Cardiac fibroblast (primary cell): ENCODE measurements around the gene ATP6V1G1.
A peak's percentile ranks its signal among the peaks of the same experiment; 100 is the strongest.

Source experiments
- DNase-seq, 2 donors: peaks; one replicate each; pipeline versions ENCODE4 v3.0.0 to v3.0.0-alpha.2; 2010; ENCODE audit warnings: low read depth in 2 of 2
- H3K4me3 ChIP-seq, 2 donors: replicated peaks in 1 of 2; 1 replicate in 1 of 2; 2 replicates in 1 of 2; pipeline ENCODE4 v1.5.1; 2011; ENCODE audit warnings: low read depth in 2 of 2, low read length in 2 of 2, mild to moderate bottlenecking in 2 of 2, moderate library complexity in 1 of 2
- CTCF ChIP-seq: IDR thresholded peaks from one replicate; pipeline ENCODE4 v1.5.1; 2011; ENCODE audit warnings: low read depth, mild to moderate bottlenecking, low read length, inconsistent platforms

The ATP6V1G1 gene

GRCh38 chr9:114580609-114581193 lies 6.9 kb upstream of the ATP6V1G1 start:
- DNase-seq, result no peak
- no peak for TF ChIP-seq CTCF
- H3K4me3 ChIP-seq, result no peak overlapping the region

GRCh38 chr9:114583371-114584155 lies 4.0 kb upstream of the ATP6V1G1 start:
- no peak overlapping the region for H3K4me3 ChIP-seq
- no peak for DNase-seq
- TF ChIP-seq CTCF, result no peak

DNA sequence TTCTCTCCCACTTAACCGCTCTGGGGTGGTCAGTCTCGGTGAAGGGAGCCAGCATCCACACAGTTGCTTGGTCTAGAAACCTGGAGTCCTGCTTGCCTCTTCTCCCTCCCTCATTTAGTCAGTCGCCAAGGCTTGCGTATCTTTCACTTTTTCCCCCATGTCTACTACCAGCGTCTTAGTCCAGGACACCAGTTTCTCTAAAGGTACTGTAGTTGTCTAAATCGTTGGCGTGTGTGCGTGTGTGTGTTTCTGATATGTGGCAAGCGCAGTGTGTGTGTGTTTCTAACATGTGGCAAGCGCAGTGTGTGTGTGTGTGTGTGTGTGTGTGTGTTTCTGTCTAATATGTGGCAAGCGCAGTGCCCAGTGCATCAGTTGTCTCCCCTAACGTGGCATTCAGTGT lies 641 bp downstream of the ATP6V1G1 start:
- DNase-seq, result peak; percentile 57 to 60
- TF ChIP-seq CTCF, result no peak
- H3K4me3 ChIP-seq, result peak overlapping the region; percentile 97

DNA sequence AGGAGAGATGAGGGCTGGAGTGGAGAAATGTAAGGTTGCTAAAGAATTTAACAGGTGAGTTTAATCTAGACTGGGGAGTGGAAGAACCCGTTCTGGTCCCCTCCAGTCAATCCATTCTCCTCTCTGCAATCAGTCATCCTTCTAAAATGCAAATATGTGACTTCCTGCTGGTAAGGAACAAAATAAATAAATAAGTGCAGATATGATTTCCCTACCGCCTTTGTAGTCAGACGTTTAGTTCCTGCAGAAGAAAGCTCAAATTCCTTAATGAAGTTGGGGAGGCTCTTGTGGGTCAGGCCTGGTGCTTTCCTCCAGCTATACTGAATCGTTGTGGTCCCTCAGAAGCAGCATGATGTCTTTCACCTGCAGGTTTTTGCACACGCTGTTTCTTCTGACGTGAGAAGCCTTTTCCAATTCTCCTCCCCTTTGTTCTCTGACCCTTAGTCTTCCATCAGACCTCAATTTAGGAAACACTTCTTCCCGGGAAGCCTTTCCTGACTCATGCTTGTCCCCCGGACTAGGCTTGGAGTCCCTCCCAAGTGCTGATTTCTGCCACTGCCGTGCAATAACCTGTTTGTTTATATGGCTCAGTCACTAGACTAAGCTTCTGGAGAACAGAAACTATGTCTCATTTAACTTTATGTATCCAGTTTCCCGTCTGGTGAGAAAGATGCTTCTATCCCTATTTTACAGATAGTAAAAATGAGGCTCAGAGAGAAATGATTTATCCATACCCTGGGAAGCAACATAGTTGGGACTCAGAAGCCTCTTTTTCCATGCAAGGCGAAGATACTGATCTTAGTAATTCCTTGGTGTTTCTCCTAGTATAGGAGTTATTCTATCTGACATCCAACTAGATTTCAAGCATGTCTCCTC lies 1.3 kb downstream of the ATP6V1G1 start:
- TF ChIP-seq CTCF, result no peak
- DNase-seq, result peak; percentile 40 to 43
- H3K4me3 ChIP-seq, result peak overlapping the region; percentile 97

DNA sequence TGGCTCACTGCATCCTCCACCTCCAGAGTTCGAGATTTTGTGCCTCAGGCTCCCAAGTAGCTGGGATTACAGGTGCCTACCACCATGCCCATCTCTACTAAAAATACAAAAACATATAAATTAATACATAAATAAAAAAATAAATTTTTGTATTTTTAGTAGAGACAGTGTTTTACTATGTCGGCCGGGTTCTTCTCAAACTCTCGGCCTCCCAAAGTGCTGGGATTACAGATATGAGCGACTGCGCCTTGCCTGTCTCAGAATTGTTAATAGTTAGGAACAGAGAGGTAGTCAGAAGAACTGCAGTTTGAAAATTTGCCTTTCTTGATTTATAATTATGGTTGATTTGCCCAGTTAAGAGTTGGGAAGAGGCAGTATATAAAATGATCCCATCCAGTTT lies 2.8 kb downstream of the ATP6V1G1 start:
- DNase-seq, result no peak
- H3K4me3 ChIP-seq, result no peak overlapping the region
- no peak for TF ChIP-seq CTCF

DNA sequence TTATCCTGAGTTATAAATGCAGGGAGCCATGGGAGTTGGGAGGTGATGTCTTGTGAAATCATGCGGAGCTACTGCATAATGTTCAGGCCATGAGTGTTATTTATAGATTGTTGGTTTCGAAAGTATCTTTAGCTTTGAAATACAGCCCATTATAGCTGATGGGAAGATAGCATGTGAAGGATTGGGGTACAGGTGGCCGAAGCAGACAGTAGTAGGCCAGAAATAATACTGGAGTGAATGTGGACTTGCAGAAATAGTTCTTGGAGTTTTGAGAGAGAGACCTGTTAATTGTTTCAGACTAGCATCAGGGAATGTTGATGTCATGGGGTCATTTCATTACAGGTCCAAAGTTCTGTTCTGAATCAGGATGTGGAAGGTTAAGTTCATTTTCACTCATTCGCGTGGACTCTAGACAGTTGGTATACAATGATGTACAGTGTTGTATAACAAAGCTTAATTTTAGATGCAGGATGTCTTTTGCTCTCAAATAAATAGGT lies 3.8 kb downstream of the ATP6V1G1 start:
- DNase-seq, result peak; percentile 10 to 44
- H3K4me3 ChIP-seq, result no peak overlapping the region
- TF ChIP-seq CTCF, result no peak
